Neutrophil (primary cell): ENCODE measurements around the gene PRKACA.

Experiments
- H3K27ac ChIP-seq: fragments of 200-600 bp; sonication (generic); 2 replicates; pipeline ENCODE4 v1.5.1; 2016; ENCODE audit warnings: mild to moderate bottlenecking, moderate library complexity
- H3K27me3 ChIP-seq: fragments of 200-600 bp; sonication (generic); 2 replicates; pipeline ENCODE4 v1.6.0; 2016; ENCODE audit warnings: mild to moderate bottlenecking
- H3K36me3 ChIP-seq: fragments of 200-600 bp; sonication (generic); 2 replicates; pipeline ENCODE4 v1.5.1; 2017
- H3K4me1 ChIP-seq, 2 experiments: fragments of 200-600 bp in 1 of 2; sonication (generic) in 1 of 2; 1 replicate in 1 of 2; 2 replicates in 1 of 2; pipeline versions ENCODE4 v1.5.1 to v1.6.1; 2013 to 2016; ENCODE audit warnings: low read depth in 1 of 2, low read length in 1 of 2, mild to moderate bottlenecking in 1 of 2, moderate library complexity in 1 of 2; ENCODE audit not compliant: control insufficient read depth in 1 of 2, insufficient read depth in 1 of 2
- H3K4me3 ChIP-seq, 2 experiments: fragments of 200-600 bp in 1 of 2; sonication (generic) in 1 of 2; 1 replicate in 1 of 2; 2 replicates in 1 of 2; pipeline ENCODE4 v1.5.1; 2013 to 2016; ENCODE audit warnings: low read depth in 1 of 2, low read length in 1 of 2, mild to moderate bottlenecking in 1 of 2, moderate library complexity in 1 of 2
- H3K9me3 ChIP-seq: fragments of 200-600 bp; sonication (generic); 2 replicates; pipeline ENCODE4 v1.5.1; 2016
- CTCF ChIP-seq: fragments of 200-600 bp; sonication (generic); IDR thresholded peaks from 2 replicates; pipeline ENCODE4 v1.5.1; 2016; ENCODE audit warnings: antibody characterized with exemption

Gene PRKACA

DNA sequence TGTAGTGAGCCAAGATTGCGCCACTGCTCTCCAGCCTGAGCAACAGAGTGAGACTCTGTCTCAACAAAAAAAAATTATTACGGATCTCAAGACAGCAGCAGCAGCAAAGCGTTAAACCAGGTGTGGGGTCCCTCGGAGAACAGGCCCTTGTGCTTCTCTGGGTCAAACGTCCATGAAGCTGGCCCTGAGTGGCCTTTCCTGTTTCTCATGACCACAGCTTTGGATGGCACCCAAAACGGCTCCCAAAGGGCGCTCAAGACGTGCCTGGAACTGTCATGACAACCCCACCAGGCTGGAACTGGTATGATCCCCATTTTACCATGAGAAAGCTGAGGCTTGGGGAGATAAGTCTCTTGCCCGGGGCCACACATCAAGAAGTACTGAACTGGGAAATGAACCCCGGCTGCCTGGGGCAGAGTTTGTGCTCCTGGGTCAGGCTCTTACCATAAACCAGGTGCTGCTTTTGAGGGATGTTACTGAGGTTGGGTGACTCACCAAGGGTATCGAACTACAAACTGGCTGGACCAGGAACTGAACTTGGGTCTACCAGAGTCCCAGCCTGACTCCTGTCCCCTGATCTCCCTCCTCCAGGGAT, 15.4 kb downstream of the PRKACA start:
- Histone ChIP-seq H3K27ac (no peak overlapping the region), H3K4me3 (no peak overlapping the region), H3K4me1 (no peaks in the 10 kb centered on the region), H3K27me3 (no peaks in the 10 kb centered on the region), H3K36me3 (peaks cover 98% of the 10 kb centered on the region), H3K9me3 (no peaks in the 10 kb centered on the region)
- TF ChIP-seq CTCF: no peak

DNA sequence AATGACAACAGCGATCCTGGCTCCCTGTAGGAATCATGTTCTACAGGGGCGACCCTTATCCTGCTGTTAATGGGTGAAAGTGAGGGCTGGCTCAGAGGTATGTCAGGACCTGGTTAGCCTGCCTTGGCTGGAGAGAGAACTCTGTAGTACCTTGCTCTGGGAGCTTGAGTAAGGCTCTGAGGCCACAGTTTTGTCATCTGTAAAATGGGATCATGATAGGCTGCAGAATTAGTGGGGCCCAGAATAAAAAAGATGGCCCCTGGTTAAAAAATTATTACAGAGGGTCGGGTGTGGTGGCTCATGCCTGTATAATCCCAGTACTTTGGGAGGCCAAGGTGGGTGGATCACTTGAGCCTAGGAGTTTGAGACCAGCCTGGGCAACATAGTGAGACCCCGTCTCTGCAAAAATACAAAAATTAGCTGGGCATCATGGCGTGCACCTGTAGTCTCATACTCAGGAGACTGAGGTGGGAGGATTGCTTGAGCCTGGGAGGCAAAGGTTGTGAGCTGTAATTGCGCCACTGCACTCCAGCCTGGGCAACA, 16.5 kb downstream of the PRKACA start:
- Histone ChIP-seq H3K36me3 (peaks cover 98% of the 10 kb centered on the region), H3K4me1 (no peaks in the 10 kb centered on the region), H3K27ac (no peak overlapping the region), H3K27me3 (no peaks in the 10 kb centered on the region), H3K4me3 (no peak overlapping the region), H3K9me3 (no peaks in the 10 kb centered on the region)
- TF ChIP-seq CTCF: no peak

DNA sequence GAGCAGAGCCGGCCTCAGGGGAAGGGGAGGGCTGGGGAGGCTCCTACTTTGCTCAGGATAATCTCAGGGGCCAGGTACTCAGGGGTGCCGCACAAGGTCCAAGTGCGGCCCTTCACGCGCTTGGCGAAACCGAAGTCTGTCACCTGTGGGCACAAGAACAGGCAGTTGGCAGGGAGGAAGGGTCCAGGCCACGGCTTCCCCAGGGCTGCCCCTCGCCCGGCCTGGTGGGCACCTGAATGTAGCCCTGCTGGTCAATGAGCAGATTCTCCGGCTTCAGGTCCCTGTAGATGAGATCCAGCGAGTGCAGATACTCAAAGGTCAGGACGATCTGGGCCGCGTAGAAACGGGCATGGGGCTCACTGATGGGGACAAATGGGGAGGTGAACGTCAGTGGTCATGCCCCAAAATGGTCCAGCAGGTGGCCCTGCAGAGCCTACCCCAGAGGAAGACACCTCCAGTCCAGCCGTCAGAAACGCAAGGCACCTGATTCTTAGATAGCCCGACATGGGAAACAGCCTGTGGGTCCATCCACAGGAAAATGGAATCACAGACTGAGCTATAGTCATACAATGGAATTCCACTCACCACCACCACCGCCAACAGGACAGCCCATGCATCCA, 19.9 kb downstream of the PRKACA start:
- Histone ChIP-seq H3K36me3 (peaks cover 92% of the 10 kb centered on the region), H3K4me1 (no peaks in the 10 kb centered on the region), H3K27me3 (no peaks in the 10 kb centered on the region), H3K9me3 (no peaks in the 10 kb centered on the region), H3K27ac (no peak overlapping the region), H3K4me3 (no peak overlapping the region)
- TF ChIP-seq CTCF: peak; percentile 8

- Histone ChIP-seq H3K9me3 (no peaks in the 10 kb centered on the region), H3K4me1 (peaks cover 5 to 8% of the 10 kb centered on the region in 2 experiments), H3K27ac (no peak overlapping the region), H3K4me3 (no peak overlapping the region), H3K36me3 (peaks cover 86% of the 10 kb centered on the region), H3K27me3 (no peaks in the 10 kb centered on the region)
- TF ChIP-seq CTCF: no peak
Measured at GRCh38 chr19:14096272-14096992, 21.1 kb downstream of the PRKACA start.

GRCh38 chr19:14094854-14095253, 22.7 kb downstream of the PRKACA start:
- peaks cover 11 to 12% of the 10 kb centered on the region in 2 experiments for H3K4me1 ChIP-seq
- no peak overlapping the region for H3K4me3 ChIP-seq
- no peak for TF ChIP-seq CTCF
- H3K36me3 ChIP-seq: peaks cover 70% of the 10 kb centered on the region
- peak overlapping the region; percentile 32 for H3K27ac ChIP-seq
- H3K9me3 ChIP-seq: no peaks in the 10 kb centered on the region
- no peaks in the 10 kb centered on the region for H3K27me3 ChIP-seq
